Measurements from ENCODE around the gene ADRB2. TPM values are rescaled to one million over a fixed set of nuclear protein-coding genes. Genes with fewer than 3 reads are reported as not detected.

The ADRB2 gene
- total RNA-seq, 1 experiment from 2014 or later = 1.0 TPM

- no peaks in the 10 kb centered on the region for H3K27me3 ChIP-seq (ENCODE audit: control insufficient read depth, insufficient read depth, low read length)
- intact Hi-C loops (cut with micrococcal nuclease; ENCODE audit: unreplicated experiment) (no loop called here), in situ Hi-C loops (cut with HindIII; ENCODE audit: low pct_unique_long_range_greater_than_20kb, low sequenced_read_pairs) (no loop called here)
- DNase-seq (ENCODE audit: low read depth, low spot score) (no peak), ATAC-seq (no peak)
- CTCF ChIA-PET = interaction anchor here (0.7 kb wide), 1 partner anchor 308 kb away, joined by 3 read pairs; no protein-coding TSS in a partner anchor
- H3K4me3 ChIP-seq (ENCODE audit: low read depth in 2 of 2, low read length in 2 of 2) = no peak overlapping the region
- TF ChIP-seq REST (IDR thresholded peaks at IDR 0.05; ENCODE audit: insufficient read depth in 1 of 2, low read depth in 2 of 2, low read length in 1 of 2) (no peak), SIN3A (IDR thresholded peaks at IDR 0.05; ENCODE audit: borderline replicate concordance, insufficient read depth, low read depth, low read length) (no peak), POLR2AphosphoS5 (IDR thresholded peaks at IDR 0.05; ENCODE audit: low read depth, low read length) (no peak), CTCF (IDR thresholded peaks at IDR 0.05) (no peak), TCF7L2 (IDR thresholded peaks at IDR 0.05; ENCODE audit: low read depth, low read length) (no peak)
- H3K9me3 ChIP-seq (ENCODE audit: control insufficient read depth, insufficient read depth, low read depth, low read length) = no peaks in the 10 kb centered on the region
- POLR2A ChIA-PET = no interaction called here
- 0 out of 2 replicates have a peak, but pooled peaks cover 3% of the 10 kb centered on the region for H3K4me1 ChIP-seq (ENCODE audit: control insufficient read depth, insufficient read depth, low read length)
- no peaks in the 10 kb centered on the region for H3K36me3 ChIP-seq (ENCODE audit: control insufficient read depth, insufficient read depth, low read length)
- no peak overlapping the region for H3K27ac ChIP-seq (ENCODE audit: low read length)
- no TSS peak for BruUV-seq (replicated peaks)
These were observed 19.9 kb upstream of the ADRB2 start for GRCh38 chr5:148806520-148806931.

GRCh38 chr5:148807851-148808250 is 18.6 kb upstream of the ADRB2 start:
- H3K36me3 ChIP-seq (ENCODE audit: control insufficient read depth, insufficient read depth, low read length) = no peaks in the 10 kb centered on the region
- 0 out of 2 replicates have a peak, but pooled peaks cover 3% of the 10 kb centered on the region for H3K4me1 ChIP-seq (ENCODE audit: control insufficient read depth, insufficient read depth, low read length)
- ChIA-PET CTCF (no interaction called here), POLR2A (no interaction called here)
- ATAC-seq (peak; percentile 46), DNase-seq (ENCODE audit: low read depth, low spot score) (no peak)
- no peaks in the 10 kb centered on the region for H3K27me3 ChIP-seq (ENCODE audit: control insufficient read depth, insufficient read depth, low read length)
- H3K9me3 ChIP-seq (ENCODE audit: control insufficient read depth, insufficient read depth, low read depth, low read length) = no peaks in the 10 kb centered on the region
- in situ Hi-C loops (cut with HindIII; ENCODE audit: low pct_unique_long_range_greater_than_20kb, low sequenced_read_pairs) = no loop called here
- H3K27ac ChIP-seq (ENCODE audit: low read length) = no peak overlapping the region
- intact Hi-C loops (cut with micrococcal nuclease; ENCODE audit: unreplicated experiment) = no loop called here
- BruUV-seq (replicated peaks) = no TSS peak
- TF ChIP-seq POLR2AphosphoS5 (IDR thresholded peaks at IDR 0.05; ENCODE audit: low read depth, low read length) = no peak
- H3K4me3 ChIP-seq (ENCODE audit: low read depth in 2 of 2, low read length in 2 of 2) = no peak overlapping the region

- ChIA-PET CTCF (no interaction called here), POLR2A (no interaction called here)
- H3K4me3 ChIP-seq (ENCODE audit: low read depth in 2 of 2, low read length in 2 of 2) = peak overlapping the region; percentile 28 to 42
- no TSS peak for BruUV-seq (replicated peaks)
- DNase-seq (ENCODE audit: low read depth, low spot score) (no peak), ATAC-seq (no peak)
- H3K27ac ChIP-seq (ENCODE audit: low read length) = peak overlapping the region; percentile 15; the same call in 1 of the 2 replicates
- in situ Hi-C loops (cut with HindIII; ENCODE audit: low pct_unique_long_range_greater_than_20kb, low sequenced_read_pairs) (no loop called here), intact Hi-C loops (cut with micrococcal nuclease; ENCODE audit: unreplicated experiment) (no loop called here)
- H3K9me3 ChIP-seq (ENCODE audit: control insufficient read depth, insufficient read depth, low read depth, low read length) = no peaks in the 10 kb centered on the region
- 0 out of 2 replicates have a peak, but pooled peaks cover 3% of the 10 kb centered on the region for H3K4me1 ChIP-seq (ENCODE audit: control insufficient read depth, insufficient read depth, low read length)
- no peaks in the 10 kb centered on the region for H3K36me3 ChIP-seq (ENCODE audit: control insufficient read depth, insufficient read depth, low read length)
- no peaks in the 10 kb centered on the region for H3K27me3 ChIP-seq (ENCODE audit: control insufficient read depth, insufficient read depth, low read length)
- TF ChIP-seq REST (IDR thresholded peaks at IDR 0.05; ENCODE audit: insufficient read depth in 1 of 2, low read depth in 2 of 2, low read length in 1 of 2) (no peak), SIN3A (IDR thresholded peaks at IDR 0.05; ENCODE audit: borderline replicate concordance, insufficient read depth, low read depth, low read length) (no peak), POLR2AphosphoS5 (IDR thresholded peaks at IDR 0.05; ENCODE audit: low read depth, low read length) (no peak), TCF7L2 (IDR thresholded peaks at IDR 0.05; ENCODE audit: low read depth, low read length) (no peak), CTCF (IDR thresholded peaks at IDR 0.05) (no peak)
These were observed 17.4 kb upstream of the ADRB2 start for GRCh38 chr5:148808864-148809642.

Data from Panc1 (cell line).